Measurements from ENCODE around the gene PEX5. TPM values are rescaled to one million over a fixed set of nuclear protein-coding genes. Genes with fewer than 3 reads are reported as not detected.
A peak's percentile ranks its signal among the peaks of the same experiment; 100 is the strongest.

PEX5 gene
- 50.0 and 54.9 TPM in 2 replicates for total RNA-seq
- 42.8 TPM for polyA plus RNA-seq (2012)

DNA sequence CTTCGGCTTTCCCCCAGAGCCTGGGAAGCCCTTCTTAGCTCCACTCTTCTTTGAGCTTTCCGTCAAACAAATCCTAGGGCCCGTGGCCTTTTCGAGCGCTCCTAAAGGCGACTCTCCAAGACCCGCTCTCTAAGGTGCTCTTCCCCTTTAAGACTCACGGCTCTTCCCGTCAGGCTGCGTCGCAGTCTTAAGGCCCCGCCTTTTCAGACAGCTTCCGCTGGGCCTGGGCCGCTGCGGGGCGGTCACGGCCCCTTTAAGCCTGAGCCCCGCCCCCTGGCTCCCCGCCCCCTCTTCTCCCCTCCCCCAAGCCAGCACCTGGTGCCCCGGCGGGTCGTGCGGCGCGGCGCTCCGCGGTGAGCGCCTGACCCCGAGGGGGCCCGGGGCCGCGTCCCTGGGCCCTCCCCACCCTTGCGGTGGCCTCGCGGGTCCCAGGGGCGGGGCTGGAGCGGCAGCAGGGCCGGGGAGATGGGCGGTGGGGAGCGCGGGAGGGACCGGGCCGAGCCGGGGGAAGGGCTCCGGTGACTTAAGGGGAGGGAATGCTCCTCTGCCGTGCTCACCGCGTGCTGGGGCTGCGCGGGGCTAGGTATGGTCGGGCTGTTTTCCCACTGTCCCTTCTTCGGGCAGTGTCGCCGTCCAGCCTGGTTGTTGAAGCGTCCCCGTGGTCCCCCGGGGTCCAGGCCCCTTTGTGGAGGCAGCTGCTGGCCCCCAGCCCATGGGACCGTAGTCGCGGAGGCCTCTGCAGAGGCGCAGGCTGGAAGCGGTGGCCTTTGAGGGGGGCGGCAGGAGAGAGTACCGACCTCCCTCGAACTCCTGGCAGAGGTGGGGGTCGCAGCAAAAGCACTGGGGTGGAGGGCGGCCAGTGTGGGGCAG is at the start of gene PEX5:
Gene PEX5 (plus strand): TSS at position 289 of the 870 bp plus-strand sequence. CDS start 692 bp downstream, outside the sequence.
- peak; percentile 95 for DNase-seq (ENCODE audit: low read depth)

- peak; percentile 77 for DNase-seq (ENCODE audit: low read depth)
Observed at GRCh38 chr12:7141351-7142005, 48.0 kb upstream of the PEX5 start.

GRCh38 chr12:7142056-7142644 is 47.3 kb upstream of the PEX5 start:
- DNase-seq (ENCODE audit: low read depth), result peak; percentile 68

DNA sequence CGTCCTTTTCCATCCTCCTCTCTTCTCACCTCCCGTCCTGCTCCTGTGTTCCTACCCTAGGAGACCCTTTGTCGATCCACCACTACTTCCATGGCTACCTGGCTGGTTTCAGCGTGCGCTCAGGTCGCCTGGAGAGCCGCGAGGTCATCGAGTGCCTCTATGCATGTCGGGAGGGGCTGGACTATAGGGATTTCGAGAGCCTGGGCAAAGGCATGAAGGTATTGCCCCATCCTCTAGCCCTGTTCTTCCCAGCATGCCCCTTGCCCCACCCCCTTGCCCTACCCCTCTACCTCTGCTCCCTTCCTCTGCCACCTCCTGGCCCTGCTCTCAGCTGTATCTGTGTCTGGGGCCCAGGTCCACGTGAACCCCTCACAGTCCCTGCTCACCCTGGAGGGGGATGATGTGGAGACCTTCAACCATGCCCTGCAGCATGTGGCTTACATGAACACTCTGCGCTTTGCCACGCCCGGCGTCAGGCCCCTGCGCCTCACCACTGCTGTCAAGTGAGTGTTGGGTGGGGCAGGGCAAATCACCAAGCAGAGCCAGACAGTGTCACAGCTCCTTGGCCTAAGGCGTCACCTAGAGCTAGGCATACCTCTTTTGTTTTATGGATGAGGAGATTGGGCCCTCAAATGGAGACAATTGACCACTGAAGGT is 46.5 kb upstream of the PEX5 start:
- no peak for DNase-seq (ENCODE audit: low read depth)

- peak; percentile 20 for DNase-seq (ENCODE audit: low read depth)
Observed at GRCh38 chr12:7143564-7143963, 45.9 kb upstream of the PEX5 start.

DNA sequence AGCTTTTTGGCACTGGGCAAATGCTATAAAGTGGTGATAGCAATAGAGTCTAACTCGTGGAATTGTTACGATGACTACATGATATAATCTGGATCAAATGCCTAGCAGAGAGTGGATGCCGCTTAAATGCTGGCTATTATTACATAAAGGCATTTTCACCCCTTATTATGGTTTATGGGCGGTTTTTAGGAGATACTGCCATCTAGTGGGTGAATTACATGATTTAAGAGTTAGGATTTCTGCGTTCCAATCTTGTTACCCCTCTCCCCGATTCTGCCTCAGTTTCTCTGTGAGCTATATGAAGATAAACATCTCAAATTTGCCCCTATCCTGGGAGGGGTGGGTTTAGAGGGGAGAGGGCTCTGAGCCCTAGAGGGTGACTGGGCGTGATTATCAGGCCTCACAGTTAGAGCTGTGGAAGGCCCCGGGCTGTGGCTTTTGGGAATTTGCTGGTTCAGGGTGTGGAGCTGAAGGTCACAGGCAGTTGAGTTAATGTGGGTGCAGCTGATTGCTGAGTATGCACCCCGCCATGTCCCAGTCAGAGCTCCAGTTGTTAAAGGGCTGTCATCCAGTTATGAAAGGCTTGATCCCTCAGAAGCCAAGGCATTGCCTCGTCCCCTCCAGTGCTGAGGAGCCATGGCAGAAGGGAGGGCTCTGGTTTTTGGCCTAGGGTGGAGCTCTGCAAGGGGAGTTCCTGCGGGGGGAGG is 44.9 kb upstream of the PEX5 start:
- peak; percentile 93 for DNase-seq (ENCODE audit: low read depth)

DNA sequence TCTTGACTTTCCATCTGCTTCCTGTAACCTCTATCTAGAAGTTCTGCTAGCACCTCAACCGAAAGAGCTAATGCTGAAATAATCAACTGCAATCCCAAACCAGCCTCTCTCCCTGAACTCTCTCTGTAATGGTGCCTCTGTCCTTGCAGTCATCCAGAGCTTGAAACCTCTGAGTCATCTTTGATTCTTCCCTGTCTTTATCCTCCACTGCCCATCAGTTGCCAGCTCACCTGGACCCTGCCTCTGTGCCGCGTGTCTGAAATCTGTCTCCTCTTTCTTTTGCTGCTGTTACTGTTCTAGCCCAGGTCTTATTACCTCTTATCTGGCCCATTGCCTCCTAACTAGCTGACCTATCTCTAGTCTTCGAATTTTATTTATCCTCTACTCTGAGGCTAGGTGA is 43.8 kb upstream of the PEX5 start:
- no peak for DNase-seq (ENCODE audit: low read depth)

DNA sequence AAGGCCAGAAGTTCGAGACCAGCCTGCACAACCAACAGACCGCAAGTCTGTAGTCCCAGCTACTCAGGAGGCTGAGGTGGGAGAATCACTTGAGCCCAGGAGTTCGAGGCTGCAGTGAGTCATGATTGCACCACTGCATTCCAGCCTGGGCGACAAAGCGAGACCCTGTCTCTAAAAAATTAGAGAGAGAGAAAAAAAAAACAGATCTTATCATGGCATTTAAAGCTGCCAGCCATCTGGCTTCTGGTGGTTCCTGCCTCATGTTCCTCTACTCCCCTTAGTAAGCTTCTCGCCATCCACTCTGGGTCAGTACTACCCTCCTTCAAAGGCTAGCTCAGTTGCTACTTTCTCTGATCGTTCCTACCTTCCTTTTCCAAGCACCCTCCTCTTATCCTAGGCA is 43.3 kb upstream of the PEX5 start:
- DNase-seq (ENCODE audit: low read depth), result no peak

DNA sequence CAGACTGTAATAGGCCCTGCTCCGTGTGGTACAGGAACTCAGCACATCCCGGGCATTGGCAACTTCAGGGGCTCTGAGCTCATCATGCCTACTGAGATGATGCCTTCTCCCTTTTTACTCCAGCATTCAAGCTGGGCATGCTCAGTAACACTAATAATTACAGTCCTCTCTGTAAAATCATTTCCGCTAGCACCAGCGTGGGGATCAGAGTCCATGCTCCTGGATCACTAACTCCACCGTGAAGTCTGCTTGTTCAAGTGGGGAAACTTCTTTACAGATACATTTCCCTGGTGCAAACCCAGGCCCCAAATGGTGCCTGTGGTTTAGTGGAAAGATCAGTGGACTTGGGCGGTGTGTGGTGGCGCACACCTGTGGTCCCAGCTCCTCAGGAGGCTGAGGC is 42.6 kb upstream of the PEX5 start:
- DNase-seq (ENCODE audit: low read depth), result no peak

DNA sequence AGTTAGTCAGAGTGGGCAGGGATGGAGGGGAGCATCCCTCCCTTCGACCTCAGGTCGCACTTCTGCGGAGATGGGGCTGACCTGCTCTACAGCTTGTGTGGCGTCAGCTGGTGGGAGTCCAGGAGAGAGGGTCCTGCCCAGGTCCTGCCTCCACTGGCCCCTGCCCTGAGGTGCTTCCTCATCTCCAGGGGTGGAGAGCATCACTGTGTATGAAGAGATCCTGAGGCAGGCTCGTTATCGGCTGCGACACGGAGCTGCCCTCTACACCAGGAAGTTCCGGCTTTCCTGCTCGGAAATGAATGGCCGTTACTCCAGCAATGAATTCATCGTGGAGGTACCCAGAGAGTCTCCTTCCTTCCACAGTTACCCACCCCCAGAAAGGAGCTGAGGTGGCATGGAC is 39.1 kb upstream of the PEX5 start:
- no peak for DNase-seq (ENCODE audit: low read depth)

GRCh38 chr12:7150841-7151240 is 38.6 kb upstream of the PEX5 start:
- no peak for DNase-seq (ENCODE audit: low read depth)

DNA sequence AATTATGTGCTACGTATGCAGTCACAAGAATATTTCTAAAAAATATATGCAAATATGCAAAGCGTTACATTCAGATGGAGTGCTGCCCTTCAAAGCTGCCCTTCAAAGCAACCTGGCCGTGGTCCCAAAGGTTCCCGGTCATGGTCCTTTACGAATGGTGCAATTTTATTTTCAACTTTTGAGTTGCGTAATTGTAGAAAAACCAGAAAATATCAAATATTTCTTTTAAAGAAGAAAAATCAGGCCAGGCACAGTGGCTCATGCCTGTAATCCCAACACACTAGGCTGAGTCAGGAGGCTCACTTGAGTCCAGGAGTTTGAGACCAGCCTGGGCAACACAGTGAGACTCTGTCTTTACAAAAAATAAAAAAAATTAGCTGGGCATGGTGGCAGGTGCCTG is 38.0 kb upstream of the PEX5 start:
- DNase-seq (ENCODE audit: low read depth), result no peak

- DNase-seq (ENCODE audit: low read depth), result no peak
Observed at GRCh38 chr12:7152818-7153217, 36.7 kb upstream of the PEX5 start.

- no peak for DNase-seq (ENCODE audit: low read depth)
Observed at GRCh38 chr12:7154042-7154441, 35.4 kb upstream of the PEX5 start.

DNA sequence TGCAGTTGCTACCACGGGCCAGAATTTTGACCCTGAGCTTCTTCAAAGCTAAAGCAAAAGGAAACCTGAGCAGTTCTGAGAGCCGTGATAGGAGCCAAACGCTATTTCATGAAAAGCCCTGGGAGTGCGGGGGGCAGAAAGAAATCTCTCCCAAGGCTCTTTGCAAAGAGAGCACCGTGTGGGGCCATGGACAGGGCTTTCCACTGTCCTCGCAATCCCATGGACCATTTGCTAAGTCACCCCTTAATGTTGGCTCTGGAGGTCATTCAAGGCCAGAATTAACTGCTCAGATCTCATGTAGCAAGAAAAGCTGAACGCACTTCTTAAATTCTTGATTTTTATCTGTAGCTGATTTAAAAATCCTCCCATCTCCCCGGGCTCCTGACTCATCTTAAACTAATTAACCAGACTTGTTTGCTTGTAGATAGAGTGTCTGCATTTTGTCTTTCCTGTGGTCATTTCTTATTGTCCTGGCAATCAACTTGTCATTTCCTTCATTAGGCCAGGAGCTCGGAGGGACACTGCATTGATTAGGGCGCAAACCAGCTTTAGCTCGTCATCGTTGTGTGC is 34.5 kb upstream of the PEX5 start:
- no peak for DNase-seq (ENCODE audit: low read depth)

GRCh38 chr12:7155471-7156034 is 33.9 kb upstream of the PEX5 start:
- no peak for DNase-seq (ENCODE audit: low read depth)

DNA sequence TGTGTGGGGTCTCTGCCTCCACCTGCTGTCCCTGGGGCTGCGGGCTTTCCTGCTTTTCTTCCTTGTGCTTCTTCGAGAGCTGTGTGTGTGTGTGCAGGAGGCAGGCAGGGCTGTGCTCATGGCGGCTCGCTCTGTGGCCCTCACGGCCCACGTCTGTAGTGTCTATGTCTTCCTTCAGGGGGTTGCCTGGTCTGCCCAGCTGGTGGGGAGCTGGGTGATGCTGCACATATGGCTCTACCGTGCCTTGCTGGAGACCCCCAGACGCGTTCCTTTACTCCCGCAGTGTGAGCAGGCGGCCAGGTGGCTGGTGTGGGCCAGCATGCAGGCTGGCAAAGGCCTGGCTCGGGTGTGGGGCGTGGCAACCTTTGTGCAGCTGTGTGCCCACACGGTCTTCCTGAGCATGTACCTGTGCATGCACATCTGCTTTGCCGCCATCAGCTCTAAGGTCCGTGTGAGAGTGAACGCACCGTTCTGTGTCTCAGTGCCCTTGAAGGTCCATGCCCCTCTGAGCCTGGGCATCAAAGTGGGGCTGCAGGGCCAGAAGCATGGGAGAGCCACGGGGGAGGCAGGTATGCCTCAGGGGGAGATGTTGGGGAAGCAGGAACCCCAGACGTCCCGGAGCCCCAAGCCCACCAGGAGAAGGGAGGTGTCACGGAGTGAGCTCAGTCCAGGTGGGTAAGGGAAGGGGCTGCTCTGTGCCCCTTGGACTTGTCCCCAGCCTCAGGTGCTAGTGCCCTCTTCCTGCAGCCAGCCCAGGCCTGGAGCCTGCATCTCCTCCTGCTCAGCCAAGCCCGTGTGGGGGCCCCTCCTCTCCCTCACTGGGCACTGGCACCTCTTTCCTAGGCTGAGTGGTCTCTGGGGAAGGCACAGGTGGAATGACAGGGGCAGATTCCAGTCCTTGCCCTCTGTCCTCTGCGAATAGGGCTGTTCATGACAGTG is 33.0 kb upstream of the PEX5 start:
- no peak for DNase-seq (ENCODE audit: low read depth)

- no peak for DNase-seq (ENCODE audit: low read depth)
Observed at GRCh38 chr12:7157391-7157790, 32.1 kb upstream of the PEX5 start.

Measured in myocyte (in vitro differentiated cells).